Measurements from ENCODE around the gene DNM3. TPM values are rescaled to one million over a fixed set of nuclear protein-coding genes. Genes with fewer than 3 reads are reported as not detected.

DNM3 gene
- total RNA-seq, 4 donors from 2014 or later, result 2.7 to 4.5 (median 4.0) TPM

DNA sequence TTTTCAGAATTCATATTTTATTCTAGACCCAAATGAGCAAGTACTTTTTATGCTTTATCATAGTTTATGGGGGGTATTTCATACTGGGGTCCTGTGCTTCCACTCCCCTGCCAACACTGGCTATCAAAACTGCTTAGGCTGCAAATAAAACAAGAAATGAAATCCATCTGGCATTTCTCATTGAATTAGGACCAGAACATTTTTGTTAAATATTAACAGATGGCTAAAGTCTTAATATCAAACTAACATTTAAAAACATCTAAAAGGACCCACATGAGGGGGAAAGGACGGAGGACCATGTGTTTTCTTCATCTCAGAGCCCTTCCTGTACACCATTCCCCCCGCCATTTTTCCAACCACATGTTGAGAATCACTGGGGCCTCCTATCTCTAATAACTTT, 411.7 kb downstream of the DNM3 start:
- intact Hi-C loops (cut with DNase I; ENCODE audit: low total_unique reads), result no loop called here
- DNase-seq (ENCODE audit: low spot score in 2 of 2), result no peak
- 71 to 81% methylated on average over 2 of the region's 2 CpGs for WGBS, 2 donors
- no peak for TF ChIP-seq POLR2A (IDR thresholded peaks at IDR 0.05)
- TF ChIP-seq, protein P1, sequence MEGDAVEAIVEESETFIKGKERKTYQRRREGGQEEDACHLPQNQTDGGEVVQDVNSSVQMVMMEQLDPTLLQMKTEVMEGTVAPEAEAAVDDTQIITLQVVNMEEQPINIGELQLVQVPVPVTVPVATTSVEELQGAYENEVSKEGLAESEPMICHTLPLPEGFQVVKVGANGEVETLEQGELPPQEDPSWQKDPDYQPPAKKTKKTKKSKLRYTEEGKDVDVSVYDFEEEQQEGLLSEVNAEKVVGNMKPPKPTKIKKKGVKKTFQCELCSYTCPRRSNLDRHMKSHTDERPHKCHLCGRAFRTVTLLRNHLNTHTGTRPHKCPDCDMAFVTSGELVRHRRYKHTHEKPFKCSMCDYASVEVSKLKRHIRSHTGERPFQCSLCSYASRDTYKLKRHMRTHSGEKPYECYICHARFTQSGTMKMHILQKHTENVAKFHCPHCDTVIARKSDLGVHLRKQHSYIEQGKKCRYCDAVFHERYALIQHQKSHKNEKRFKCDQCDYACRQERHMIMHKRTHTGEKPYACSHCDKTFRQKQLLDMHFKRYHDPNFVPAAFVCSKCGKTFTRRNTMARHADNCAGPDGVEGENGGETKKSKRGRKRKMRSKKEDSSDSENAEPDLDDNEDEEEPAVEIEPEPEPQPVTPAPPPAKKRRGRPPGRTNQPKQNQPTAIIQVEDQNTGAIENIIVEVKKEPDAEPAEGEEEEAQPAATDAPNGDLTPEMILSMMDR (IDR thresholded peaks at IDR 0.05), result no peak
- no peak overlapping the region for H3K4me3 ChIP-seq (ENCODE audit: low read depth, poor library complexity, severe bottlenecking)

DNA sequence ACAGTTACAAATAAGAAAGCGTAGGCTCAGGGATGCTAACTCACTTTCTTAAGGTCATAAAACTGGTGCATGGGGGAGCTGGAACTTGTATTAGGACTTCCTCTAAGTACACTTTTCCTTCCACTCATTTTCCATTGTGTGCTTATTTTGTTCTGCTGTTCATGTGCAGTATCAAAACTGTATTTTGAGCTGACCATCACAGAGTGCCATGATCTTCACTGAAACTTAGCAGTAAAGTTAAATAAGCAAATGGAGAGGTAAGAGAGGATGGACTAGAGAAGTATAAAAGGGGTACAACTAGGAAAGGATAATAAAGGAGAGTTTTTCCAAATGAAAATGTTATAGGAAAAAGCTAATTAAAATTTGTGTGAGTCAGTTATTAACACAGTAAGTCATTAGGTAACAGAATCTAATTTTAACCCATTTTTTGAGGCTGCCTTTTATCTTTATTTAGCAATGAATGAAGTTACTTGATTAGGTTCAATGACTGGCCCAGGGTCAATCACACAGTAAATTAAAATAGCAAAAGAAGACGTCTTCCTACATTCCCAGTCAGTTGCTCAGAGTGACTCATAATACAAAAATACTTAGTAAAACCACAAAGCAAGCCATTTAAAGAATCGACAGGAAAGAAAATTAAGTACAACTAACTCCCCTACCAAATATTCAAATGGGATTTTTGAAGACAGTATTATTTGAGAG, 413.4 kb downstream of the DNM3 start:
- whole genome bisulfite sequencing, 2 donors, result 33 to 36% methylated on average over 3 of the region's 3 CpGs
- TF ChIP-seq, protein P1 (IDR thresholded peaks at IDR 0.05), result no peak
- TF ChIP-seq POLR2A (IDR thresholded peaks at IDR 0.05), result no peak
- intact Hi-C loops (cut with DNase I; ENCODE audit: low total_unique reads), result no loop called here
- no peak overlapping the region for H3K4me3 ChIP-seq (ENCODE audit: low read depth, poor library complexity, severe bottlenecking)
- no peak for DNase-seq (ENCODE audit: low spot score in 2 of 2)

DNA sequence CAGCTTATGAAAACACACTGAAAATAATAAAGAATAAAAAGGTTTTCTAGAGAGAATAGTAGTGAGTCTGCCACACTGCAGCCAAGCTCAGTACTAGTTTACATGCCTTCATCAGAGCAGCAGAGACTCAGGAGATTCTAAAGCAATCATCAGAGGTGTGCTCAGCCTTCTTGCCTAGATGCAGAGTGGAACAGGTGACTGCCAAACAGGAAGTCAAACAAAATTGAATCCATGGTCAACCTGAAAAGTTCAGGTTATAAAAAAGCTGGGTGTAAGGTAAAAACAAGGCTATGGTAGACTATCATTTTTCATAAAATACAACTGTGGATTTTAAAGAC, 413.9 kb downstream of the DNM3 start:
- TF ChIP-seq, protein P1 (IDR thresholded peaks at IDR 0.05), result no peak
- TF ChIP-seq POLR2A (IDR thresholded peaks at IDR 0.05), result no peak
- H3K4me3 ChIP-seq (ENCODE audit: low read depth, poor library complexity, severe bottlenecking), result no peak overlapping the region
- DNase-seq (ENCODE audit: low spot score in 2 of 2), result no peak
- intact Hi-C loops (cut with DNase I; ENCODE audit: low total_unique reads), result no loop called here

DNA sequence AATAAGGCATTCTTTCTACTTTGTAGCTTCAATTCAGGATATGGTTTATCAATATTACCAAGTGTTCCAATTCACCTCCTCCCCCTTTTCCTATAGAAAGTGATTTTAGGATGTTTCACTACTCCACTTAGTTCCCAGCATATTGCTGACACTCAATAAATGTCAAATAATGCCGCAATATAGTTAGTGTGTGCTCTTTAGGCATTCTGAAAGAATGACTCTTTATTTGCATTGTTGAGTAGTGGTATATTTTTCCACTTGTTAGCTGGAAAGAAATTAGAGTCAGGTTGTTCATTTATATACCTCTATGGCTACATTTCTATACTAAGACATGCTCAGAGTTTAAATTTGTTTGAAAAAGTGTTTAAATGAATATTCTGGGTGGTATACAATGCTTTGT, 424.6 kb downstream of the DNM3 start:
- 98 to 100% methylated on average over 1 of the region's 1 CpG for WGBS, 2 donors
- DNase-seq (ENCODE audit: low spot score in 2 of 2), result no peak
- no peak for TF ChIP-seq POLR2A (IDR thresholded peaks at IDR 0.05)
- TF ChIP-seq, protein P1 (IDR thresholded peaks at IDR 0.05), result no peak
- H3K4me3 ChIP-seq (ENCODE audit: low read depth, poor library complexity, severe bottlenecking), result no peak overlapping the region
- intact Hi-C loops (cut with DNase I; ENCODE audit: low total_unique reads), result no loop called here

- no peak for DNase-seq (ENCODE audit: low spot score in 2 of 2)
- 98 to 100% methylated on average over 1 of the region's 1 CpG for WGBS, 2 donors
- no peak overlapping the region for H3K4me3 ChIP-seq (ENCODE audit: low read depth, poor library complexity, severe bottlenecking)
- intact Hi-C loops (cut with DNase I; ENCODE audit: low total_unique reads), result no loop called here
- no peak for TF ChIP-seq POLR2A (IDR thresholded peaks at IDR 0.05)
- TF ChIP-seq, protein P1 (IDR thresholded peaks at IDR 0.05), result no peak
These were observed 425.4 kb downstream of the DNM3 start for GRCh38 chr1:172266528-172267174.

Measured in lower leg skin (tissue), 4 donors.